PFSK-1 (cell line): ENCODE measurements around the gene SDF4.

ENCODE experiments used
- FOXP2 ChIP-seq: optimal IDR thresholded peaks from 2 replicates; pipeline ENCODE3; 2011; ENCODE audit warnings: borderline replicate concordance, control low read depth, inconsistent platforms; ENCODE audit not compliant: insufficient read depth; ENCODE audit errors: extremely low read length, extremely low read depth
- POLR2AphosphoS5 ChIP-seq: IDR thresholded peaks from 2 replicates; pipeline ENCODE4 v1.6.1; 2012; ENCODE audit warnings: low read depth, mild to moderate bottlenecking, control low read depth, low read length, moderate library complexity
- REST ChIP-seq, 2 experiments: IDR thresholded peaks; 2 replicates each; pipeline versions ENCODE4 v1.6.1 to v1.8.0; 2011 to 2012; ENCODE audit warnings: low read depth in 2 of 2, low read length in 2 of 2, control low read depth in 1 of 2, inconsistent platforms in 1 of 2, mild to moderate bottlenecking in 1 of 2, moderate library complexity in 1 of 2; ENCODE audit not compliant: insufficient read depth in 1 of 2
- SIN3A ChIP-seq: IDR thresholded peaks from 2 replicates; pipeline ENCODE4 v1.6.1; 2012; ENCODE audit warnings: mild to moderate bottlenecking, low read length, moderate library complexity, borderline replicate concordance; ENCODE audit not compliant: insufficient read depth
- TAF1 ChIP-seq: IDR thresholded peaks from 2 replicates; pipeline ENCODE4 v1.6.1; 2012; ENCODE audit warnings: low read length, control low read depth, borderline replicate concordance; ENCODE audit not compliant: insufficient read depth

GRCh38 chr1:1260843-1261560, 29.2 kb upstream of the SDF4 start:
- no peak for TF ChIP-seq POLR2AphosphoS5
- TF ChIP-seq SIN3A: no peak
- no peak for TF ChIP-seq TAF1
- no peak for TF ChIP-seq REST (IDR thresholded peaks at IDR 0.05; ENCODE audit: insufficient read depth in 1 of 2, low read depth in 2 of 2, low read length in 2 of 2)
- no peak for TF ChIP-seq FOXP2
